ENCODE data around the gene VPS37C. TPM values are rescaled to one million over a fixed set of nuclear protein-coding genes. Genes with fewer than 3 reads are reported as not detected.

Gene VPS37C
- total RNA-seq, 3 donors from 2014 or later: 9.3 to 20.3 (median 17.1) TPM

DNA sequence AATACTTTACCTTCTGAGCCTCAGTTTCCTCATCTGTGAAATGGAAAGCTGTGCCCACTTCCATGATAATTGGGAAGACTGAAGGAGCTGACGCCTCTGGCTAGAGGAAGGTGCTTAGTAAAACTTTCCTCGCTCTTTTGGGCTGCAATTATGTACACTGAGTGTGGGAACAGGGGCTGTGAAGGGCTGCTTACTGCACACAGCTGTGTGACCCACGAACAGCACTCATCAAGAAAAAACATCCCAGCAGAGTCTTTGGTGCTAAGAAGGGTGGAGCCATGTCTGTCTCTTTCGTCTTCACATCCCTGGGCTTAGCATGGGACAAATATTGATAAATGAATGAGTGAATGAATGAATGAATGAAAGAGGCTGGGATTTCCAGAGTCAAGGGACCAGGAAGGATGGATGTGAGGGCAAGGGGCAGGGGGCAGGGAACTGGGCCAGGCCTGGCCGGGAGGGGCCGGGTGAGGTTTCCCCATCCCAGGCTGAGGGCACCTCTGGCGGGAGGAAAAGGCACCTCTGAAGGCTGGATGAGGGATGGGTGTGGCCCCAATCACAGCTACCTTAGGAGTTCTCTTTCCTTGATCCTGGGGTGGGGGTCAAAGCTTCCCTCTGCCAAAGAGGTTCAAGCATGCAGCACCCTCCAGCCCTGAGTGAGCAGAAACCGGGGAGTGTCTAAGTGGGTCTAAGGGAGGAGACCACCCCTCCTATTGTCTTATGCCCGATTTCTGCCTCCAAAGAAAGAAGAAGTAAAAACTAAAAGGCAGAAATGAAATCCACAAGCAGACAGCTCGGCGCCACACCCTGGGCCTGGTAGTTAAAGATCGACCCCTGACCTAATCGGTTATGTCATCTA is 68.1 kb downstream of the VPS37C start:
- no peak for DNase-seq (ENCODE audit: low spot score in 2 of 2)
- TF ChIP-seq POLR2A (IDR thresholded peaks at IDR 0.05) (no peak), POLR2AphosphoS5 (IDR thresholded peaks at IDR 0.05) (no peak)
- Histone ChIP-seq H3K27me3 (no peaks in the 10 kb centered on the region), H3K27ac (no peak overlapping the region), H3K36me3 (no peaks in the 10 kb centered on the region), H3K4me3 (no peak overlapping the region), H3K4me1 (no peaks in the 10 kb centered on the region), H3K9me3 (no peaks in the 10 kb centered on the region)
- intact Hi-C loops (cut with DNase I; ENCODE audit: low total_unique reads): no loop called here

DNA sequence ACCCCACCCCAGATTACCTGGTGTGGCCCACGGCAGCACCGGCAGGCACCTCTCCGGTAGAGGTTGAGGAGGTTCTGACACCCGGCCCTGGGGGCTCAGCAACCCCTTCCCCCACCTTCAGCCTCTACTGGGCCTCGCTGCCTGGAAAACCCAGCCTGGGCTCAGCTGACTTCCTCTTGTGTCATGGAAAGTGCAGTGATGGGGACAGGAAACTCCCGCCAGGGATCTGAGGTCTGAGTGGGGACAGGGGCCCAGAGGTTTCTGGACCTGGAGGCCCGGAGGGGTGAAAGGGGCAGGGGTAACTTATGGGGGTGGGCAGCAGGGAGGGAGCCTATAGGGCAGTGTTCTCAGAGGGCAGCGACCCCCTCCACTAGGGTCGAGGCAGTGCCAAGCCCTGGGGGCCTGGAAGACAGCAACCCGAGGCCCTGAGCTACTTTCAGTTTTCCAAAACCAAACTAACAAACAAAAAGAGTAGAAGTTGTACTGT is 68.9 kb downstream of the VPS37C start:
- intact Hi-C loops (cut with DNase I; ENCODE audit: low total_unique reads): no loop called here
- H3K4me3 ChIP-seq: no peak overlapping the region
- H3K27ac ChIP-seq: no peak overlapping the region
- no peak for TF ChIP-seq POLR2A (IDR thresholded peaks at IDR 0.05)
- TF ChIP-seq, protein P1, sequence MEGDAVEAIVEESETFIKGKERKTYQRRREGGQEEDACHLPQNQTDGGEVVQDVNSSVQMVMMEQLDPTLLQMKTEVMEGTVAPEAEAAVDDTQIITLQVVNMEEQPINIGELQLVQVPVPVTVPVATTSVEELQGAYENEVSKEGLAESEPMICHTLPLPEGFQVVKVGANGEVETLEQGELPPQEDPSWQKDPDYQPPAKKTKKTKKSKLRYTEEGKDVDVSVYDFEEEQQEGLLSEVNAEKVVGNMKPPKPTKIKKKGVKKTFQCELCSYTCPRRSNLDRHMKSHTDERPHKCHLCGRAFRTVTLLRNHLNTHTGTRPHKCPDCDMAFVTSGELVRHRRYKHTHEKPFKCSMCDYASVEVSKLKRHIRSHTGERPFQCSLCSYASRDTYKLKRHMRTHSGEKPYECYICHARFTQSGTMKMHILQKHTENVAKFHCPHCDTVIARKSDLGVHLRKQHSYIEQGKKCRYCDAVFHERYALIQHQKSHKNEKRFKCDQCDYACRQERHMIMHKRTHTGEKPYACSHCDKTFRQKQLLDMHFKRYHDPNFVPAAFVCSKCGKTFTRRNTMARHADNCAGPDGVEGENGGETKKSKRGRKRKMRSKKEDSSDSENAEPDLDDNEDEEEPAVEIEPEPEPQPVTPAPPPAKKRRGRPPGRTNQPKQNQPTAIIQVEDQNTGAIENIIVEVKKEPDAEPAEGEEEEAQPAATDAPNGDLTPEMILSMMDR (IDR thresholded peaks at IDR 0.05): no peak
- TF ChIP-seq POLR2AphosphoS5 (IDR thresholded peaks at IDR 0.05): no peak
- H3K36me3 ChIP-seq: no peaks in the 10 kb centered on the region
- no peak for DNase-seq (ENCODE audit: low spot score in 2 of 2)
- no peaks in the 10 kb centered on the region for H3K4me1 ChIP-seq
- no peaks in the 10 kb centered on the region for H3K27me3 ChIP-seq
- no peaks in the 10 kb centered on the region for H3K9me3 ChIP-seq

DNA sequence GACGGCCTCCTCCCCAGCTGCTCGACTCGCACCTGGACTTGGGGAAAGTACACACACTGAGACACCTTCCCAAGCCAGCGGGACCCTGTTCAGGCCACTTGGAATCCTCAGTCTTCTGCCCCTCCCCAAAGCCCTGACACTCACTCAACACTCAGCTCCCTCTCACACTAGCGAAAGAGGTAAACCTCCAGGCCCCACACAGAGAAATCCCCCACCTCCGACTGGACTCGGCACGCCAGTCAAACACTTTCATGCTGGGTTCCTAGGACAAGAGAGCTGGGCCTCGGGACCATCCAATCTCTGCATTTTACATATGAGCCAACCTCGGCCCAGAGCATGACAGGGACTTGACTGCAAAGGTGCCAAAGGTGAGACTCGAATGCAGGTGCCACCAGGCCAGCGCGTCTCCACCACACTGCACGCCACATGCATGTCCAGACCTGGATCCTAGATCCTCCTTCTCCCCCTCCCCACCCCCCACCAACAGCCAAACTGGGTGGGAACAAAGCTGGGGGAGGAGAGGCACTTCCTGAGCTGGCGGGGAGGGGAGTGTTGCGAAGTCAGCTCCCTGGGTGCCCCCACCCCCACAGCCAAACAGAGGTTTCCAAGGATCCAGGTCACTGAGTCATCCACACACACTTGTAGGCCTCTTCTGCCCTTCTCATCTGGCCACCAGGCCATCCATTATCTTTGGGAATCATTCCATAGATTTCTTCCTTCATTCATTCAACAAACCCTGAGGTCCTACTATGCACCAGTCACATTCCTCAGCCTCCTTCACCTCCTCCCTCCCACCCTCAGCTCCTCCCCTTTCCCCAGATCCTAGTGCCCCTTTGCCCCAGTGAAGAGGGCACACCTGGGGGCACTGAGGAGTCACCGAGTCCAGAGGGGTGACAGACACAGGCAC is 69.6 kb downstream of the VPS37C start:
- Histone ChIP-seq H3K4me3 (no peak overlapping the region), H3K9me3 (no peaks in the 10 kb centered on the region), H3K27ac (no peak overlapping the region), H3K4me1 (no peaks in the 10 kb centered on the region), H3K36me3 (no peaks in the 10 kb centered on the region), H3K27me3 (no peaks in the 10 kb centered on the region)
- no peak for DNase-seq (ENCODE audit: low spot score in 2 of 2)
- no peak for TF ChIP-seq POLR2A (IDR thresholded peaks at IDR 0.05)
- TF ChIP-seq POLR2AphosphoS5 (IDR thresholded peaks at IDR 0.05): no peak
- TF ChIP-seq, protein P1 (IDR thresholded peaks at IDR 0.05): no peak
- intact Hi-C loops (cut with DNase I; ENCODE audit: low total_unique reads): no loop called here

DNA sequence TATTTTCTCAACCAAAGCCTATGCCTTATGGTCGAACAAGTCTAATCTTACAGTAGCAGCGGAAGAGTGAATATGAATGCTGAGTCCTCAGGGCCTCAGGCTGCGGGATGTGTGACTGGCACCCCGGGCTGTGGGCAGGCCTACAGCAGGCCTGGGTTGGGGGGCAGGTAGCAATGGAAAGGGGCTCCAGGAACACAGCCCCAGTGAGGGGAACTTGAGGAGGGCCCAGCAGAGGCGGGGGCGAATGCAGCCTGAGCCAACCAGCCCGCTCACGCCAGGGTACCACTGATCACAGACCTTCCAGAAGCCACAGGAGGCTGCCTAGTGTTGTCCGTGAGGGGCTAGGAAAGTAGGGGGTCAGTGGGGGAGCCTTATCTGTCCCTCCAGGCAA is 70.2 kb downstream of the VPS37C start:
- no peak overlapping the region for H3K4me3 ChIP-seq
- H3K4me1 ChIP-seq: no peaks in the 10 kb centered on the region
- H3K36me3 ChIP-seq: no peaks in the 10 kb centered on the region
- intact Hi-C loops (cut with DNase I; ENCODE audit: low total_unique reads): no loop called here
- no peak overlapping the region for H3K27ac ChIP-seq
- TF ChIP-seq, protein P1 (IDR thresholded peaks at IDR 0.05): no peak
- DNase-seq (ENCODE audit: low spot score in 2 of 2): no peak
- no peaks in the 10 kb centered on the region for H3K27me3 ChIP-seq
- H3K9me3 ChIP-seq: no peaks in the 10 kb centered on the region

DNA sequence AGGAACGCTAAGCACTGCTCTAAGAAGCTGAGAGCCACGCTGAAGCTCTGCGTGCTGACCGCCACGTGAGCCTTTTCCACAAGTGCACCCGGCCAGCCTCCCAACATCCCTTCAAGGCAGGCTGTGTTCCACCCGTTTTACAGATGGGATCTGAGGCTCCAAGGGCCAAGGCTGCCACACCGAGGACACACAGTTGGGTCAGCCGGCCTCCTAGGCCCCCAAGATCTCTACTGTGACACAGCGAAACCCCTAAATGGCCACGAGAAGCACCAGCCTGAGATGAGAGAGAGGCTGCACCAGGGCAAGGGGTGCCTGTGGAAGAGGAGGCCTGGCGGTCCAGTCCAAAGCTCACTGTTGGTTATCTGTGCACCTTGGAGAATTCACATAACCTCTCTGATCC is 70.7 kb downstream of the VPS37C start:
- TF ChIP-seq POLR2A (IDR thresholded peaks at IDR 0.05) (no peak), POLR2AphosphoS5 (IDR thresholded peaks at IDR 0.05) (no peak)
- TF ChIP-seq, protein P1 (IDR thresholded peaks at IDR 0.05): no peak
- no peak overlapping the region for H3K4me3 ChIP-seq
- DNase-seq (ENCODE audit: low spot score in 2 of 2): no peak
- H3K27me3 ChIP-seq: no peaks in the 10 kb centered on the region
- H3K36me3 ChIP-seq: no peaks in the 10 kb centered on the region
- no peaks in the 10 kb centered on the region for H3K4me1 ChIP-seq
- intact Hi-C loops (cut with DNase I; ENCODE audit: low total_unique reads): no loop called here
- no peaks in the 10 kb centered on the region for H3K9me3 ChIP-seq
- H3K27ac ChIP-seq: no peak overlapping the region

All from breast epithelium (tissue), 4 donors.